Right lobe of liver (tissue), 6 donors: ENCODE results near the gene FAM163B. TPM values are rescaled to one million over a fixed set of nuclear protein-coding genes. Genes with fewer than 3 reads are reported as not detected.

Source experiments
- ATAC-seq, 4 donors: fragments of 200-7000 bp; cut with Tn5 transposase; one replicate each; pipeline ENCODE4 v1.9.1; 2020; ENCODE audit warnings: mild to moderate bottlenecking in 4 of 4, moderate library complexity in 4 of 4
- DNase-seq, 3 donors: peaks; one replicate each; pipeline ENCODE4 v3.0.0-alpha.2; 2020
- H3K27ac ChIP-seq, 3 donors: fragments of 200-600 bp; one replicate each; pipeline ENCODE4 v1.8.0; 2022
- H3K27me3 ChIP-seq, 2 donors: fragments of 200-600 bp; one replicate each; pipeline ENCODE4 v1.8.0; 2022
- H3K36me3 ChIP-seq, 4 donors: fragments of 200-600 bp; sonication (generic) in 1 of 4; one replicate each; pipeline versions ENCODE4 v1.5.1 to v1.8.0; 2017 to 2022; ENCODE audit warnings: control low read depth in 1 of 4
- H3K4me1 ChIP-seq, 4 donors: fragments of 200-600 bp; sonication (generic) in 1 of 4; one replicate each; pipeline versions ENCODE4 v1.5.1 to v1.8.0; 2017 to 2022; ENCODE audit warnings: control low read depth in 1 of 4
- H3K4me3 ChIP-seq, 3 donors: fragments of 200-600 bp; one replicate each; pipeline ENCODE4 v1.8.0; 2022
- H3K9me3 ChIP-seq, 4 donors: fragments of 200-600 bp; sonication (generic) in 1 of 4; one replicate each; pipeline versions ENCODE4 v1.5.1 to v1.8.0; 2017 to 2022; ENCODE audit warnings: control low read depth in 1 of 4
- POLR2A ChIP-seq: fragments of 450-650 bp; IDR thresholded peaks from one replicate; pipeline ENCODE4 v1.6.1; 2017; ENCODE audit warnings: antibody characterized with exemption, mild to moderate bottlenecking
- WGBS: methylation state at CpG from one replicate; pipeline ENCODE4 v1.1.6; 2018; ENCODE audit warnings: low coverage, low lambda C conversion rate; ENCODE audit not compliant: insufficient coverage; ENCODE audit errors: missing lambda C conversion rate; 5-methylcytosine and 5-hydroxymethylcytosine counted together
- intact Hi-C, 2 donors: fragments of 100-400 bp; cut with DNase I; formaldehyde crosslinking; loops; one replicate each; pipeline versions ENCODE4 v1.11.2 to v1.14.1; 2022
- total RNA-seq, 6 experiments: library from RNA; depleted of rRNA in 2 of 6; stranded (reverse); fragments of >200 nt in 2 of 6; fragmentation: NEBNext Ultra II Directional in 3 of 6; extraction: Animal tissue kit (Norgen Biotek cat#: 25700) in 3 of 6; gene quantifications; one replicate each; pipeline versions ENCODE4 v1.1.0 to v1.2.4, GENCODE V29; 2016 to 2023
- TF ChIP-seq, protein P1 (sequence below), 4 donors: fragments of 200-600 bp in 3 of 4; fragments of 450-650 bp in 1 of 4; IDR thresholded peaks; one replicate each; pipeline versions ENCODE4 v1.5.1 to v1.8.0; 2016 to 2022; ENCODE audit warnings: antibody characterized with exemption in 4 of 4, mild to moderate bottlenecking in 2 of 4
- donor health status: DM: no; HTN: yes; CAD: no.
- donor health status: DM: no; HTN: no; CAD: no.
- donor health status: DM: no; HTN: no; CAD: no.
- donor health status: DM: no; HTN: yes; CAD: no.
- donor health status: DM: no; HTN: yes; CAD: no.

The FAM163B gene
- total RNA-seq, 6 experiments from 2014 or later, result 1.6 to 5.8 (median 3.0) TPM

DNA sequence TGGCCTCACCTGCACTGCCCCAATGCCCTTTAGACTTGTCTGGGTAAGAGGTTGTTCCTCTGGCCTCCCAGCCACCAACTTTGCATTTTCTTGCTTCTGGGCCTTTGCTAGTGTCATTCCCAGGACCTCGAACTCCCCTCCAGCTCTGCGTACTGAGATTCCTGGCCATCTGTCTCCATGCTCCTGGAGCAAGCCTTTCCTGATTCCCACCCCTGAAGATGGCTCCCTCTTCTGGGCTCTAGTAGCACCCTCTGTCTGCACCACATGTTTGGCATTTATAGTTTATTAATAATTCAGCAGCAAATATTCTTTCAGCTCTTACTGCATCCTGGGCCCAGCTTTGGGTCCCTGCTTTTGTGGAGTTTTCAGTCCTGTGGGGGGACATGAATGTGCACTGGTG lies 14.9 kb downstream of the FAM163B start:
- TF ChIP-seq, protein P1, sequence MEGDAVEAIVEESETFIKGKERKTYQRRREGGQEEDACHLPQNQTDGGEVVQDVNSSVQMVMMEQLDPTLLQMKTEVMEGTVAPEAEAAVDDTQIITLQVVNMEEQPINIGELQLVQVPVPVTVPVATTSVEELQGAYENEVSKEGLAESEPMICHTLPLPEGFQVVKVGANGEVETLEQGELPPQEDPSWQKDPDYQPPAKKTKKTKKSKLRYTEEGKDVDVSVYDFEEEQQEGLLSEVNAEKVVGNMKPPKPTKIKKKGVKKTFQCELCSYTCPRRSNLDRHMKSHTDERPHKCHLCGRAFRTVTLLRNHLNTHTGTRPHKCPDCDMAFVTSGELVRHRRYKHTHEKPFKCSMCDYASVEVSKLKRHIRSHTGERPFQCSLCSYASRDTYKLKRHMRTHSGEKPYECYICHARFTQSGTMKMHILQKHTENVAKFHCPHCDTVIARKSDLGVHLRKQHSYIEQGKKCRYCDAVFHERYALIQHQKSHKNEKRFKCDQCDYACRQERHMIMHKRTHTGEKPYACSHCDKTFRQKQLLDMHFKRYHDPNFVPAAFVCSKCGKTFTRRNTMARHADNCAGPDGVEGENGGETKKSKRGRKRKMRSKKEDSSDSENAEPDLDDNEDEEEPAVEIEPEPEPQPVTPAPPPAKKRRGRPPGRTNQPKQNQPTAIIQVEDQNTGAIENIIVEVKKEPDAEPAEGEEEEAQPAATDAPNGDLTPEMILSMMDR (IDR thresholded peaks at IDR 0.05), result no peak
- no peak for TF ChIP-seq POLR2A
- WGBS, result no CpG with 5 or more reads among the region's 2 CpGs
- Histone ChIP-seq H3K4me3 (no peak overlapping the region), H3K9me3 (no peaks in the 10 kb centered on the region), H3K4me1 (no peaks in the 10 kb centered on the region), H3K27me3 (no peaks in the 10 kb centered on the region), H3K36me3 (no peaks in the 10 kb centered on the region), H3K27ac (no peak overlapping the region)
- intact Hi-C loops, result no loop called here
- no peak for ATAC-seq
- DNase-seq, result no peak

- ATAC-seq (peak in 1 of 4 donors; percentile 6), DNase-seq (no peak)
- no peak for TF ChIP-seq POLR2A
- TF ChIP-seq, protein P1 (IDR thresholded peaks at IDR 0.05), result no peak
- Histone ChIP-seq H3K27me3 (no peaks in the 10 kb centered on the region), H3K27ac (no peak overlapping the region), H3K4me1 (no peaks in the 10 kb centered on the region), H3K9me3 (no peaks in the 10 kb centered on the region), H3K4me3 (no peak overlapping the region), H3K36me3 (no peaks in the 10 kb centered on the region)
- intact Hi-C loops, result no loop called here
- 100% methylated on average over 1 of the region's 15 CpGs for WGBS
Measured at GRCh38 chr9:133593587-133594253, 15.5 kb downstream of the FAM163B start.

GRCh38 chr9:133592731-133593409 lies 16.3 kb downstream of the FAM163B start:
- ATAC-seq, result peak in 2 of 4 donors; percentile 21 to 30
- TF ChIP-seq, protein P1 (IDR thresholded peaks at IDR 0.05), result peak in 3 of 4 donors; percentile 11 to 16 (median 13)
- no peak for TF ChIP-seq POLR2A
- Histone ChIP-seq H3K4me3 (no peak overlapping the region), H3K4me1 (no peaks in the 10 kb centered on the region), H3K36me3 (no peaks in the 10 kb centered on the region), H3K9me3 (no peaks in the 10 kb centered on the region), H3K27ac (no peak overlapping the region), H3K27me3 (no peaks in the 10 kb centered on the region)
- peak in 1 of 3 donors; percentile 17 for DNase-seq
- no CpG with 5 or more reads among the region's 17 CpGs for WGBS
- intact Hi-C loops, result no loop called here

DNA sequence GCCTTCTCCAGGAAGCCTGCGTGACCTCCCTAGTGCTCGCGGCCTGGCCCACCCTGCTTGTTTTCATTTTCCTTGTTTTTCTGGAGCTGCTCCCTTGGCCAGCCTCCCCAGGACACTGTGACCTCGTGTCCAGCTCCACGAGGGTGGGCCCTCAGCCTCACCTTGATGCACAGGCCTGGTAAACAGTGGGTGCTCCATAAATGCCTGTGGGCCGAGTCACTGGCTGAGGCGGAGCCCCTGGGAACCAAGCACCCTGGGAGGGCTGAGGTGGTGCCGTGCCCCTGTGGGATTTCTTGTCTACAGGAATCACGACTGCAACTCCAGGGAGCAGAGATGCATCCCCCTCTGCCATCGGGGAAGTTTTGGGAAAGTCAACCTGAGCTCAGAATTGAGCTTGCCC lies 17.2 kb downstream of the FAM163B start:
- H3K27ac ChIP-seq, result no peak overlapping the region
- WGBS, result 38% methylated on average over 3 of the region's 10 CpGs
- ATAC-seq (no peak), DNase-seq (no peak)
- no peaks in the 10 kb centered on the region for H3K9me3 ChIP-seq
- intact Hi-C loops, result no loop called here
- H3K27me3 ChIP-seq, result no peaks in the 10 kb centered on the region
- no peak overlapping the region for H3K4me3 ChIP-seq
- no peaks in the 10 kb centered on the region for H3K36me3 ChIP-seq
- TF ChIP-seq, protein P1 (IDR thresholded peaks at IDR 0.05), result no peak
- TF ChIP-seq POLR2A, result no peak
- H3K4me1 ChIP-seq, result no peaks in the 10 kb centered on the region
